ENCODE data around the gene DCAF5.

- no peak for TF ChIP-seq POLR2AphosphoS5 (IDR thresholded peaks at IDR 0.05; ENCODE audit: low read depth, low read length)
- no peak for TF ChIP-seq TAF1 (IDR thresholded peaks at IDR 0.05; ENCODE audit: low read depth, low read length)
- no peak for TF ChIP-seq POLR2A (IDR thresholded peaks at IDR 0.05; ENCODE audit: low read depth, low read length)
- no peak for TF ChIP-seq SPI1 (IDR thresholded peaks at IDR 0.05; ENCODE audit: low read depth, low read length)
- no peak for TF ChIP-seq PAX5 (IDR thresholded peaks at IDR 0.05; ENCODE audit: insufficient read depth, low read length, severe bottlenecking)
These were observed 46.9 kb upstream of the DCAF5 start for GRCh38 chr14:69199786-69200185.

Measured in GM12891 (cell line).